SU-DHL-6 (cell line): Measurements from ENCODE around the gene YIPF5.

Experiments used
- CTCF ChIP-seq: fragments of 200-600 bp; sonication (generic); IDR thresholded peaks from one replicate; pipeline ENCODE4 v1.5.1; 2017; ENCODE audit warnings: antibody characterized with exemption, mild to moderate bottlenecking, low read length, moderate library complexity; ENCODE audit not compliant: insufficient read depth, poor library complexity, severe bottlenecking
- EZH2phosphoT487 ChIP-seq: fragments of 200-600 bp; sonication (generic), shearing (Covaris generic); conservative IDR thresholded peaks from 2 replicates; pipeline ENCODE4 v1.6.1; 2018; ENCODE audit warnings: mild to moderate bottlenecking, antibody characterized with exemption, low read length, moderate library complexity, mixed read lengths

- no peak for TF ChIP-seq CTCF
- TF ChIP-seq EZH2phosphoT487 = no peak
Observed at GRCh38 chr5:144198386-144198785, 27.9 kb upstream of the YIPF5 start.
